Left ventricle myocardium inferior (tissue), 1 donor: ENCODE results near the gene IFNAR2. TPM values are rescaled to one million over a fixed set of nuclear protein-coding genes. Genes with fewer than 3 reads are reported as not detected.

ENCODE experiments used
- DNase-seq: peaks from one replicate; pipeline ENCODE4 v3.0.0-alpha.2; 2020
- H3K27ac ChIP-seq: fragments of 200-600 bp; replicated peaks from 2 replicates; pipeline ENCODE4 v1.8.0; 2021
- H3K27me3 ChIP-seq: fragments of 200-600 bp; 2 replicates; pipeline ENCODE4 v1.8.0; 2021; ENCODE audit warnings: low read depth
- H3K36me3 ChIP-seq: fragments of 200-600 bp; 2 replicates; pipeline ENCODE4 v1.8.0; 2021
- H3K4me1 ChIP-seq: fragments of 200-600 bp; 2 replicates; pipeline ENCODE4 v1.8.0; 2021
- H3K4me3 ChIP-seq: fragments of 200-600 bp; 2 replicates; pipeline ENCODE4 v1.8.0; 2021; ENCODE audit warnings: mild to moderate bottlenecking, moderate library complexity
- H3K9me3 ChIP-seq: fragments of 200-600 bp; replicated peaks from 2 replicates; pipeline ENCODE4 v1.8.0; 2021
- intact Hi-C: fragments of 100-400 bp; cut with micrococcal nuclease; formaldehyde crosslinking; loops from one replicate; pipeline ENCODE4 v1.11.0; 2022
- total RNA-seq: library from RNA; stranded (reverse); fragmentation: NEBNext Ultra II Directional; extraction: Animal tissue kit (Norgen Biotek cat#: 25700); gene quantifications from one replicate; pipeline ENCODE4 v1.2.1, GENCODE V29; 2021
- TF ChIP-seq, protein P1 (sequence below): fragments of 200-600 bp; IDR thresholded peaks from 2 replicates; pipeline ENCODE4 v1.8.0; 2021; ENCODE audit warnings: antibody characterized with exemption, mild to moderate bottlenecking, borderline replicate concordance
- donor health status: DM: no; HTN: yes; CAD: no; lungs with severe emphysema.

IFNAR2 gene
- total RNA-seq, 1 donor from 2014 or later = 9.0 TPM

DNA sequence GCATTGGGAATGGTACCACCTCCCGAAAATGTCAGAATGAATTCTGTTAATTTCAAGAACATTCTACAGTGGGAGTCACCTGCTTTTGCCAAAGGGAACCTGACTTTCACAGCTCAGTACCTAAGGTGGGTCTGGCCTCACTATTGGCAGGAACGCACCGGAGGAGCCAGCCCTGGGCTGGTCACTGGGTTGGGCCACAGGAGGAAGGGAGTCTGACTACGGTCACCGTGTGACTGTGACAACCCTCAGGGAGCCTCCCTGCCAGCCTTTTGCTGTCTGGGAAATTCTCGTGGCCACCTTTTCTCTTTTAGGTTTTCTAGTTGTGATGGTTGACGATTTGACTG is 38.6 kb downstream of the IFNAR2 start:
- TF ChIP-seq, protein P1, sequence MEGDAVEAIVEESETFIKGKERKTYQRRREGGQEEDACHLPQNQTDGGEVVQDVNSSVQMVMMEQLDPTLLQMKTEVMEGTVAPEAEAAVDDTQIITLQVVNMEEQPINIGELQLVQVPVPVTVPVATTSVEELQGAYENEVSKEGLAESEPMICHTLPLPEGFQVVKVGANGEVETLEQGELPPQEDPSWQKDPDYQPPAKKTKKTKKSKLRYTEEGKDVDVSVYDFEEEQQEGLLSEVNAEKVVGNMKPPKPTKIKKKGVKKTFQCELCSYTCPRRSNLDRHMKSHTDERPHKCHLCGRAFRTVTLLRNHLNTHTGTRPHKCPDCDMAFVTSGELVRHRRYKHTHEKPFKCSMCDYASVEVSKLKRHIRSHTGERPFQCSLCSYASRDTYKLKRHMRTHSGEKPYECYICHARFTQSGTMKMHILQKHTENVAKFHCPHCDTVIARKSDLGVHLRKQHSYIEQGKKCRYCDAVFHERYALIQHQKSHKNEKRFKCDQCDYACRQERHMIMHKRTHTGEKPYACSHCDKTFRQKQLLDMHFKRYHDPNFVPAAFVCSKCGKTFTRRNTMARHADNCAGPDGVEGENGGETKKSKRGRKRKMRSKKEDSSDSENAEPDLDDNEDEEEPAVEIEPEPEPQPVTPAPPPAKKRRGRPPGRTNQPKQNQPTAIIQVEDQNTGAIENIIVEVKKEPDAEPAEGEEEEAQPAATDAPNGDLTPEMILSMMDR = no peak
- no peaks in the 10 kb centered on the region for H3K27me3 ChIP-seq
- DNase-seq = no peak
- no peak overlapping the region for H3K4me3 ChIP-seq
- peaks cover 31% of the 10 kb centered on the region for H3K4me1 ChIP-seq
- H3K36me3 ChIP-seq = peaks cover 26% of the 10 kb centered on the region
- H3K27ac ChIP-seq = no peak overlapping the region
- intact Hi-C loops = no loop called here
- H3K9me3 ChIP-seq = no peaks in the 10 kb centered on the region

DNA sequence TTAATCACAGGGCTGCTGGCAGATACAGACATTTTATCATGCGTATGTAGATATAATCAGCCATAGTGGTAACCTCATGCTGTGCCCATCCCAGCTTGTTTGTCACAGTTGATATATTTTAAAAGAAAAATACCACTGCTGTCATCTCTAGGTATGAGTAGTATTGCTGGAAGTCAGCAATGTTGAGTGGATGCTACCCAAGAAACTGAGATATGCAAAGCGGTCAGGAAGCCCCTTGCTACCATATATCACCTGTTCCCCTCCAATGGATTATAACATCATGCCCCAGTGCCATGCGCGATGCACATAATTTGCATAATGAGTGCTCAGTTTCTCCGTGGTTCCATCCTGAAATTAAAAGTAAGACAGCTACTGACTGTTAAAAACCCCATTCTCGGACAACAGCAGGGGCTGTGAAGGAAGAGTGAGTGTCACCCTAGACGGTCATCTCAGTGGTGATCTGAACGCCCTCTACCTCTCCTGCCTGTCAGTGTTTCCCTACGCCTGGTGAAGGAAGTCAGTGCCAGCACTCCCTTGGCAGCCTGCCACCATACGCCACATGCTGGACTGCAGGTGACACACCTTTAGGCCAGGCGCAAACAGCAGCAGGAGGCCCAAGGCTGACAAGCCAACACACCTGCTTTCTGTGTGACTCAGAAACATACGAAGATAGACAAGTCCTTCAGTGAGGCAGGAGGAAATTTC is 39.2 kb downstream of the IFNAR2 start:
- intact Hi-C loops = no loop called here
- H3K9me3 ChIP-seq = no peaks in the 10 kb centered on the region
- H3K4me1 ChIP-seq = peaks cover 31% of the 10 kb centered on the region
- H3K4me3 ChIP-seq = no peak overlapping the region
- H3K27me3 ChIP-seq = no peaks in the 10 kb centered on the region
- TF ChIP-seq, protein P1 = no peak
- no peak overlapping the region for H3K27ac ChIP-seq
- DNase-seq = no peak
- peaks cover 26% of the 10 kb centered on the region for H3K36me3 ChIP-seq

DNA sequence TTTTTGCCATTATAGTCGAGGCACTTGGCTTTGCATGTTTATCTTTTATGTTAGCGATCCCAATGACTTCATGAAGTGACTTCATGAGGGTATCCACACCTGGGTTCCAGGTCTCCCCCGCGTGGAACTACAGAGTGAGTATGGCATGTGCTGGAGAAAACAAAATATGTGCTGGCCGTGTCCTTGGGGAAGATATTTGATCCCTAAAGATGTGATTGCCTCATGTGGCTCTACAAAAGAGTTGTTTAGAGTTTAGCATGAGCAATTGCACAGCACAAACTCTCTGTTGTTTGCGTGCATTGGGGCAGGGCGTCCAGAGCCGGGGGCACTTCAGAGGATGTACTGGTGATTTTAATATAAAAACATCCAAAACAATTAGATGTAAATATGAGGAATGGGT is 41.2 kb downstream of the IFNAR2 start:
- Histone ChIP-seq H3K27me3 (no peaks in the 10 kb centered on the region), H3K27ac (no peak overlapping the region), H3K4me1 (peaks cover 23% of the 10 kb centered on the region), H3K4me3 (no peak overlapping the region), H3K9me3 (no peaks in the 10 kb centered on the region), H3K36me3 (peaks cover 40% of the 10 kb centered on the region)
- intact Hi-C loops = no loop called here
- TF ChIP-seq, protein P1 = no peak
- no peak for DNase-seq

DNA sequence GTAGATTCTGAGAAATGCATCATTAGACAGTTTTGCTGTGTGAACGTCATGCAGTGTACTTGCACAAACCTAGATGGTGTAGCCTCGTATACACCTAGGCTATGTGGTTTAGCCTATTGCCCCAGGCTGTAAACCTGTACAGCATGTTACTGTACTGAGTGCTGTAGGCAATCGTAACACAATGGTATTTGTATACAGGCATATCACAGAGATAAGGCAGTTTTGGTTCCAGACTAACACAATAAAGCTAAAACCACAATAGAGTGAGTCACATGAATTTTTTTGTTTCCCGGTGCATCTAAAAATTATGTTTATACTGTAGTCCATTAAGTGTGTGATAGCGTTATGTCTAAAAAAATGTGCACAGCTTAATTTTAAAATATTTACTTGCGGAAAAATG is 43.3 kb downstream of the IFNAR2 start:
- intact Hi-C loops = no loop called here
- Histone ChIP-seq H3K4me1 (peaks cover 5% of the 10 kb centered on the region), H3K27ac (no peak overlapping the region), H3K4me3 (no peak overlapping the region), H3K27me3 (no peaks in the 10 kb centered on the region), H3K9me3 (no peaks in the 10 kb centered on the region), H3K36me3 (peaks cover 48% of the 10 kb centered on the region)
- TF ChIP-seq, protein P1 = no peak
- DNase-seq = no peak

DNA sequence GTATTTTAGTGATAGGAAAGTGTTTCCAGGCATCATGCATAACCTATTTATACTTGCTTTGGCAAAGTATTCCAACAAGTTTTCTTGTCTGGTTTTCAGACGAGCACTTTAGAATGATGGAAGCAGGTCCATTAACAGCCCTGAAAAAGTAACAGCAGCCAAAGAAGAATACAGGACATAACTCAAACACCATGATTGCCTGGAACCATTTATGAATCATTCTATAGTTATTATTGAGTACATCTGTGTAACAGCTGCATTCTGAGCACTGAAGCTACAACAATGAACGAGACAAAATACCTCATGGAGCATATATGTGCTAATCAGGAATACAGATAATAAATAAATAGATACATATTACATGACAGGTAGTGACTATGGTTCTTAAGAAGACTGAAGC is 49.0 kb downstream of the IFNAR2 start:
- Histone ChIP-seq H3K27me3 (no peaks in the 10 kb centered on the region), H3K4me1 (no peaks in the 10 kb centered on the region), H3K27ac (no peak overlapping the region), H3K9me3 (peaks cover 10% of the 10 kb centered on the region), H3K4me3 (no peak overlapping the region), H3K36me3 (peaks cover 81% of the 10 kb centered on the region)
- TF ChIP-seq, protein P1 = no peak
- no peak for DNase-seq
- intact Hi-C loops = no loop called here
